CD4-positive, alpha-beta T cell treated with Interleukin-12 subunit alpha and Interleukin-12 subunit beta, for 1 hour (primary cell): ENCODE measurements around the gene RNPEPL1.
A peak's percentile ranks its signal among the peaks of the same experiment; 100 is the strongest.

Experiments
- DNase-seq: peaks from one replicate; pipeline ENCODE4 v3.0.0-alpha.2; 2020

The RNPEPL1 gene

DNA sequence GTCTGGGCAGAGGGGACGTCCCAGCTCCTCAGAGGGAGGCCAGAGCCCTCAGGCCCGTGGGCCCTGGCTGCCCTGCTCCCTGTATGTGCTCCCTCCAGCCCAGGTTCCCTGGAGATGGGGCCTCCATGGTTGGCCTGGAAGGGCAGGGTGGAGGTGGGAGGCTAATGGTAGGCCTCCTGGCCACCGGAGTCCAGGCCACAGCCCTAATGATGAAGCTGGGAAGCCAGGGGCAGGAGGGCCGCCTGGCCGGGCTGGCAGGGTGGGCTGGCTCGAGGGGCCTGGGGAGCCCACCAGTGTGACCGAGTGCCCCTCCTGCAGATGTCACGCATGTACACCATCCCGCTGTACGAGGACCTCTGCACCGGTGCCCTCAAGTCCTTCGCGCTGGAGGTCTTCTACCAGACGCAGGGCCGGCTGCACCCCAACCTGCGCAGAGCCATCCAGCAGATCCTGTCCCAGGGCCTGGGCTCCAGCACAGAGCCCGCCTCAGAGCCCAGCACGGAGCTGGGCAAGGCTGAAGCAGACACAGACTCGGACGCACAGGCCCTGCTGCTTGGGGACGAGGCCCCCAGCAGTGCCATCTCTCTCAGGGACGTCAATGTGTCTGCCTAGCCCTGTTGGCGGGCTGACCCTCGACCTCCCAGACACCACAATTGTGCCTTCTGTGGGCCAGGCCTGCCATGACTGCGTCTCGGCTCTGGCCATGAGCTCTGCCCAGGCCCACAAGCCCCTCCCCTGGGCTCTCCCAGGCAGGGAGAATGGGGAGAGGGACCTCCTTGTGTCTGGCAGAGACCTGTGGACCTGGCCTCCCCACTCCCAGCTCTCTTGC, 9.2 kb downstream of the RNPEPL1 start:
- no peak for DNase-seq

DNA sequence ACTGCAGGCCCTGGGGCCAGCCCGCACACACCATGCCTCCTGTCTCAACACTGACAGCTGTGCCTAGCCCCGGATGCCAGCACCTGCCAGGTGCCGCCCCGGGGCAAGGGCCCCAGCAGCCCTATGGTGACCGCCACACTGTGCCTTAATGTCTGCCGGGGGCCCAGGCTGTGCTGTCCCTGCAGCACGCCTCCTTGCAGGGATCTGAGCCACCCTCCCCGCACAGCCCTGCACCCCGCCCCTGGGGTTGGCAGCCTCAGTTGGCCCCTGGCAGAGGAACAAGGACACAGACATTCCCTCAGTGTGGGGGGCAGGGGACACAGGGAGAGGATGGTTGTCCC, 9.8 kb downstream of the RNPEPL1 start:
- DNase-seq = no peak

DNA sequence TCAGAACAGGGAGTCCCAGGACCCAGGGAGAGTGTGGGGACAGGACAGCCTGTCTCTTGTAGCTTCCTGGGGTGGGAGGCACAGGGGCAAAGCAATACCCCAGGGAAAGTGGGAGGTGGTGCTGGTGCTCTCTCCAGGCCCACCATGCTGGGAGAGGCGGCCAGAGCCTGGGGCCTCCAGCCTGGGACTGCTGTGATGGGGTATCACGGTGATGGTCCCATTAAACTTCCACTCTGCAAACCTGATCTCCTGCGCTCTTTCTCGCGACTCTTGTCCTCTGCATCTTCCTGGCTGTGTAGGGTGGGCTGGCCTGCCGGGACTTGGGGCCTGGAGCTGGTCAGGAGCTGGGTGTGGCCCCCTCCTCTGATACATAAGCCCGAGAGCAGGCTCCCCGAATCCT, 10.2 kb downstream of the RNPEPL1 start:
- DNase-seq = no peak

DNA sequence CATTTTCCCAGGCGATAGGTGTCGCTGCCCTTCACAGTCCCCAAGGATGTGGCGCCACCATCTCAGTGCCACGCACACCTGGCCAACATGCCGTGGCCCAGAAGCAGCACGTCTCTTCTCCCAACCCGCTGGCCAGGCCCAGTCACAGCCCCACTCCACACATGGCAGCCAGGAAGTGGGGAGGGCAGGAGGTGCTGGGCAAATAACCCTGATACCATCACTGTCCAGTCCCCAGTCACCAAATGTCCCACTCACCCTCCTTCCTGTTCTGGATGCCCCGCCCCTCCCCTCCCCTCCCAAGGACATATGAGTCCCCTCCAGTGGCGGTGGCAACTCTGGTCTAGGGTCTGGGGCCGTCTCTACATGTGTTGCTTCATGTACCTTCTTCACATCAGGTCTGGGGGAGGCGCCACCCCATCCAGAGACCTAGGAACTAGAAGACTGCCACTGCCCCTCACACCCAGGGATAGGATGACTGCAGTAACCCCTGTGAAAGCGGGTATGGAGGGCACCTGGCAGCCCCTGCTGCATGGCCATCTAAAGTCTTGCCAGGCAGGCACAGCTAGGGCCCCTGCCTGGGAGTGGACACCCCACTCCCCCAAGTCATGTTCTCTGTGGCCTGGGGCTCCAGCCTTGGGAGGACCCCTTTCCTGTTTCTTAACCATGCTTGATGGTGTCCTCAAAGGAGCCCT, 10.9 kb downstream of the RNPEPL1 start:
- no peak for DNase-seq

DNA sequence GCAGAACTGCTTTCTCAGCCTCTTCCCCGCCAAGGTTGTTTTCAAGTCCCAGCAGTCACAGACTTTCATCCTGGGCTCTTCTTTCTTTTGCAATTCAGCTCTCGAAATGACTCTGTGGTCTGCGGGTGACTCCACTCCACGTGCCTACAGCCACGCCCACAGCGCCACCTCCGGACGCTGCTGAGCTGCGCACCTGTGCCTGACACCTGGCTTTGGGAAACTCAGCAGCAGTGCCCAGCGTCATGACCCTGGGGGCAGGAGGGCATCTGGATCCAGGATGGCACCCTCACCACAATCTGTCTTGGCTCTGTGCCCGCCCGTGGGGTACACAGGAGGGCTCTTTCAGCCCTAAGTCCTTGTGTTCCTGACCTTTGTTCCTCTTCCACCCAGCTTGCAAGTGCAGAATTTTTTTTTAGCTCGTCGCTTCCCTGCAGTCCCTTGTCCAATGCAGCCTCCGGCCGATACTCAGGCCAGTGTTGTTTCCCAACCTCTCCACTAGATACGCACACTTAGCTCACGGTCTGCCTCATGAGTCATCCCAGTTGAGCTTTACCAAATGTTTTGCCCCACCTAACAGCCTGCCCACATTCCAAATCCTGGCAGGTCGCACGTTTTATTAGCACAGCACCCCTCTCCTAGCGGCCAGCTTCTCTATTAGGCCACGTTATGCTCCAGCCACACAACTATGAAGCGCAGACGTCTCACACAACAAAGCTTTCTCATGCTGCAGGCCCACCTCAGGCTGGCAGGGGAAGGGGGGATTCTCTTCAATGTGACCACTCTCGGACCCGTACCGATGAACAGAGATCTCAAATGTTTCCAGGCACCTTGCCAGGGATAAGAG, 11.7 kb downstream of the RNPEPL1 start:
- DNase-seq = peak; percentile 86

DNA sequence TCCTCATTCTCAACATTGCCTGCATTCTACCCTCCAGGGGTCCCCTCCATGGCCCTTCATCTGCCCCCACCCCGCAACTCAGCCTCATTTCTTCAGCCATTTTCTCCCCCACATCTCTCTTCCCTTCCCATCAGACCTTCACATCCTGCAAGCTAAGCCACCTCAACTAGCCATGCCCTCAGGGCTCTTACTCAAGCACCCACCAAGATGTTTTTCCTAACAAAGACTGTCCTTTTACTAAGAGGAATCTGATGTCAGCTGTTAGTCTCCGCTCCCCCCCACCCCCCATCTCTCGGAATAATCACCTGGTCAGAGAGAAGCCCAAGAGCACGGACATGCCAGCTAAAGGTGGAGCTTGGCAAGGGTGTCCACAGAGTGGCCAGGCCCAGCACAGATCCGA, 13.5 kb downstream of the RNPEPL1 start:
- no peak for DNase-seq

DNA sequence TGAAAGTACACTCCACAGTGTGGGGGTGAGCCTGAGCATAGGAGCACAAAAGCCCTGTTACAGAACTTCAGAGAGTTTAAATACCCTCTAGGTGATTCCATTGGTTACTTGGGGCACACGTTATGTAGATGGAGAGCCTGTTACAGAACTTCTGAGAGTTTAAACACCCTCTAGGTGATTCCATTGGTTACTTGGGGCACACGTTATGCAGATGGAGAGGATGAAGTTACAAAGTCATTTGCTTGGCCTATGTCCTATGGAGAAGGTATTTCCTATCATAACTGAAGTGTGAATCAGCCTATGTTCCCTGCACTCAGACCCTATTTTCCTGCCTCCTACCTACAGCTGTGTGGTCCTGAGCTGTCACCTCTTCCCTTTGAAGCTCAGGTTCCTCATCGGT, 14.5 kb downstream of the RNPEPL1 start:
- DNase-seq = no peak

DNA sequence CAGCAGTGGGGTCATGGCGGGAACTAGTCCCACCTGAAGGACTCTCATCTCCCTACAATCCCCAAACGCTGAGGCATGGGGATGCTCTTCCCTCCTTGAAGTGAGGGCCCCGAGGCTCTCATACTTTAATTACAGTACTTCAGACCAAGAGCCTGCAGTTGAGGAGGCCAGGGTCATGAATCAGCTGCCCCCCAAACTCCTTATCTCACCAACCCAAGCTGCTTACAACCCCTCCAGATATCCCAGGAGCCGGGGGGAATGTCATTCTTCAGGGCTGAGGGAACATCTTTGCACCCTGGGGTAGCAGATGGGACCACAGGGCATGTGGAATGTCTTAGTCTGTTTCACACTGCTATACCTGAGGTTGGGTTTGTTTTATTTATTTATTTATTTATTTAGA, 15.5 kb downstream of the RNPEPL1 start:
- DNase-seq = no peak

DNA sequence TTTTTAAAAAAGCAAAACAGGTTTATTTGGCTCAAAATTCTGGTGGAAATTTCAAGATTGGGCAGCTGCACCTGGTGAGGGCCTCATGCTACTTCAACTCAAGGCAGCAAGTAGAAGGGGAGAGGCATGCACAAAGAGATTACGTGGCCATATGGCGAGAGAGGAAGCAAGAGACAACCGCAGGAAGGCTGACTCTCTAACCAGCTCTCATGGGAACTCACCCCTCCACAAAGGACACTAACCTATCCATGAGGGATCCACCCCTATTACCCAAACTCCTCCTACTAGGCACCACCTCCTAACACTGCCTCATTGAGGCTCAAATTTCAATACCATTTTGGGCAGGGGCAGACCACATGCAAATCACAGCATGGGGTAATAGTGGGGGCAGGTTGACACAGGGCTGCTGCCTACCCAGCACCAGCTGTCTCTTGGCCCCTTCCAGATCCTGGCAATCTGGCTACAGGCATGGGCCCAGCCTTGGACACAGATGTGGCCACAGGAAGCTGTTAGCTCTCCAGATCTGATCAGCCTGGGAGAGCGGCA, 16.3 kb downstream of the RNPEPL1 start:
- DNase-seq = peak; percentile 18

DNA sequence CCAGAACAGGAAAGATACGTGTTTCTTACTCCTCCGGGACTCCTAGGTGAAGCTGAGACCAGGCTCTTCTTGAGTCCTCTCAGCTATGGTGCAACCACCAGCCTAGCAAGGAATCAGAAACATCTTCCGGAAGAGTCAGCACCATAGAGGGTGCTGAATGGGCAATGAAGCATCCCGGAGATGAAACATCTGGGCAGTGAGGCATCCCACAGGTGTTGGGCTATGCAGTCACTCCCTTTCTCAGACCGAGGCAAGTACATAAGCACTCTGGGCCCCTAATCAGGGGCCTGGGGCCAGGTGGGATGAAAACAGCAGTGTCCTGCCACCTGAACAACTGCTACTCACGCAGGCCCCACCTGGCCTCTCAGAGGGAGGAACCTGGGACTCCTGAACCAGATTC, 16.8 kb downstream of the RNPEPL1 start:
- DNase-seq = no peak

DNA sequence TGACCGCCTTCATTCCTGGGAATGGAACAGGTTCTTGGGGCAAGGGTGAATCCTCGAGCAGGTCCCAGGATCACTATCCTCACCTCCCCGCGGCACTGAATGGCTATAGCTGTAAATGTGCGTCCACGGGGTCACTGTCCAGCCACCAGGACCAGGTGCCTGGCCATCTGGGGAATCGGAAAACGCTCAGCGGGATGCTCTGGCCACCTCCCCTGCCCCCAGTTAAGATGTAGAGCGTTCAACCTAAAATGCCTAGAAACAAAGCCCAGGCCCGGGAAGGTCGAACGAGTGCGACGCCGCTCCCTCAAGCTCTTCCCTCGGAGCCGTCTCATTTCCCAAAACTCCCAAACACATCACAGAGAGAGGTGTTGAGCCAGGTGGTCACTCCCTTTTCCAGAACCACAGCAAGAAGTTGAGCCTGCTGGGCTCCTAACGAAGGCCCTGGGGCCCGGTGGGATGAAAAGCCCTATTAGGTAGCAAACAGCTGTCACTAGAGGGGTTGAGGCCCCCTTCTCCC, 17.5 kb downstream of the RNPEPL1 start:
- no peak for DNase-seq

DNA sequence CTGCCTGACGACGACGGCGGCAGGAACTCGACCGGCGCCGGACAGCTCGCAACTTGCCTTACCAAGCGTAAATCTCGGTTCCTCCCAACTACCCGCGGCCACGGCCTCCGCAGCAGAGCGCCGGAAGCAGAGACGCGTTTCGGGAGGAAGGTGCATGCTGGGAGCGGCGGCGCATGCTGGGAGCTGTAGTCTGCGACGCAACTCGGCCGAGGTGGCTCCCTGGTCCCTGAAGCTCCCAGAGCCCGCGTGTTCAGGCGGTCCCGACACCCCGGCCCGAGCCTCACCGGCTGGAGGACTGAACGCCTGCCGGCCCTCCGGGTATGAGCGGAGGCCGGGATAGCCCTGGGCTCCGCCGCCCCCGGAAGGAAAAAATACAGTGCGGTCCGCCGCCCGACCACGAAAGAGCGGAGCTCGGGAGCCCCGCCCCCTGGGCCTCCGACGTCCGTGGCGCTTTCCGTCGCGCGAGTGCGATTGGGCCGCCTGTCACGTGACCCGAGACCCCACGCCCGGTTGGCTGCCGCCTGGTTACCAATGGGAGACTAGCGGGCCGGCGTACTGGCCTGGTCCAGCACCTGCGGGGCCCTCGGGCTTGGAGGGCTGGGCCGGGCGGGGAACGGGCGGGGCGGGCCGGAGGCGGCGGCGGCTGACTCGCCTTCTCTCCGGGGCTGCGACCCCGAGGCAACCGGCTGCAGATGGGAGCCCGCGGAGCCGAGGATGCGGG, 18.1 kb downstream of the RNPEPL1 start, which contains the start of gene CAPN10:
TSS of gene CAPN10 (plus strand) at position 537 of the 721 bp plus-strand sequence. CDS start at position 715, 178 bp downstream.
- peak; percentile 96 for DNase-seq

DNA sequence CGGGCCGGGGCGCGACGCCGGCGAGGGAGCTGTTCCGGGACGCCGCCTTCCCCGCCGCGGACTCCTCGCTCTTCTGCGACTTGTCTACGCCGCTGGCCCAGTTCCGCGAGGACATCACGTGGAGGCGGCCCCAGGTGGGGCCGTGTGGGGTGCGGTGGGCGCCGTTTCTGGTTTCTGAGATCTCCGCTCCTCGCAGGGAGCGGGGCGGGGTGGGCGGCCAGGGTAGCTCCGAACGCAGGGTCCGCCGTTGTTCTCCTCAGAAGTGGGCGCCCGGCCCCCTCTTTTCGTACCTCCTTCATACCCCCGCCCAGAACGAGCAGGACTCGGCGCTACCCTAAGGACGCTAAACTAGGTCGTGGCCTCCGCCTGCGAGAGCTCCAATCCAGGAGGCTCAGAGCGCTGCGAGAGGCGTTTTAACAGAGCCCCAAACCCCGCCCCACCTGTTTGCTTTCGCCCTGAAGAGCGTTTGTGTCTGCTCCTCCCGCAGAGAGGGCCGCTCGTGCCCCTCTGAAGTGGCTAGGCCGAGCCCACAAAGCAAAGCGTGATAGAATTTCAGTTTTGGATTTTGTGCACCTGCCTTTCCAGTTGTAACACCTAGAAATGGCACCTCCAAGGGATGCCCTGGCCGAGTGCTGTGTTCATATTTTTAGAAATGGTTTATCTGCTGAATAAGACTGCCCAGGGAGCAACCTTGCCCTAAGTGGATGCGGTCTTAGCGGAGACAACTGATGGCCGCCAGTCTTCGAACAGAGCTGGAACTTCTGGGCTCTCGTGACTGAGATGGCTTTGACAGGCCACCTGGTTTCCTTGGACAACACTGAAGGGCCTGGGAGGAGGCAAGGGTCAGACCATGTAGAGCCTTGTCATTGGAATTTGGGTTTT, 18.9 kb downstream of the RNPEPL1 start:
- peak; percentile 58 for DNase-seq

DNA sequence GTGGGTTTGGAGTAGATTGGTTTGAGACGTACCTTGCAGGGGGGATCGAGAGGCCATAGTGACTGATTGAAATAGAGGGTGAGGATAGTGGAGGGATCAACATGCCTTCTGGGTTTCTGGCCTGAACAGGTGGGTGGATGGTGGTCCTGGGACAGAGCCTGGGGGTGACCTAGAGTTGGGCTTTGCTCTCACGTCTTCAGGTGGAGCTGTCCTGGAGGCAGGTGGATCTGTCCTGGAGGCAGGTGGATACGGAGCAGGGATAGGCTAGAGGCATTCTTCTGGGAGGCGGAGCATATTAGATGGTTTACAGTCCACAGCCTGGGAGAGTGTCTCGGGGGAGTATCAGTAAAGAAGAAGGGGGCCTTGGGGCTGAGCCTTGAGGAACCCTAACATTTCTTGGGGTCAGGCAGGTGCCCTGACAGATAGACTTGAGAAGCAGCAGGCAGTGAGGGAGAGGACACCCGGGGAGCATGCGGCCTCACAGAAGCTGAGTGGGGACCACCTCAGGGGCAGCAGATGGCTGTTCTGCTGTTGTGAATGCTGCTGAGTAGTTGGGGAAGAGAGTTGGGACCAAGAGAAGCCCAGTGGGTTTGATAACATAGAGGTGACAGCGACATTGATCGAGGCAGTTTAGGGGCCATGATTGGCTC, 19.8 kb downstream of the RNPEPL1 start:
- no peak for DNase-seq

DNA sequence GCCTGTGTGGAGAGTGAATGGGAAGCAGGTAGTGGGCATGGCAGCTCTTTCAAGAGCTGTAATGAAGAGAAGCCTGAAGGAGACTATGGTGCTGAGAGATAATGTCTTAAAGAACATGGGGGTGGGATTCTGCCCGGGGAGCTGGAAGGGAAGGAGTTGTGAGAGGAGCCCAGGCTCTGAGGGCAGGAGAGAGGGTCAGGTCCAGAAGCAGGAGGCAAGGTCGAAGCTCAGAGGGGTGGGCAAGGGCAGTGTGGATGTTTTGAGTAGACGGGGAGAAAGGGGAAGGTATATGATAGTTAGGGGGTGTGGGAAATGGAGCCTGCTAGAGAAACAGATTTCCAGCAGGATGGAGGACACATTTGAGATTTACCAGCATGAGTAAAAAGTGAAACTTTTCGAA, 20.4 kb downstream of the RNPEPL1 start:
- DNase-seq = no peak

DNA sequence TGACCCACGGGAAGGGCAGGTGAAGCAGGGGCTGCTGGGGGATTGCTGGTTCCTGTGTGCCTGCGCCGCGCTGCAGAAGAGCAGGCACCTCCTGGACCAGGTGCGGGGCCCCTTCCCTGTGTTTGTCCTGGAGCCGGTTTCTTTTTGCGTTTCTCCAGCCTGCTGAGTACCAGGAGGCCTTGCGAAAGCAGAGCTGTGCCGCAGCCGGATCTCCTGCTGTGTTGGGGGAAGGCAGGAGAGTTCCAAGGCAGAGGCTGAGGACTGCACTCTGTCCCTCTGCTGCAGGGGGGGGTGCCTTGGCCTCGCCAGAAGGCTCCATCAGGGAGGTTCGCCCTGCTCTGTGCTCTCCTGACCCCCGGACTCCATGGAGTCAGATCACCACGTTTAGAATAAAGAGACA, 21.1 kb downstream of the RNPEPL1 start:
- no peak for DNase-seq

DNA sequence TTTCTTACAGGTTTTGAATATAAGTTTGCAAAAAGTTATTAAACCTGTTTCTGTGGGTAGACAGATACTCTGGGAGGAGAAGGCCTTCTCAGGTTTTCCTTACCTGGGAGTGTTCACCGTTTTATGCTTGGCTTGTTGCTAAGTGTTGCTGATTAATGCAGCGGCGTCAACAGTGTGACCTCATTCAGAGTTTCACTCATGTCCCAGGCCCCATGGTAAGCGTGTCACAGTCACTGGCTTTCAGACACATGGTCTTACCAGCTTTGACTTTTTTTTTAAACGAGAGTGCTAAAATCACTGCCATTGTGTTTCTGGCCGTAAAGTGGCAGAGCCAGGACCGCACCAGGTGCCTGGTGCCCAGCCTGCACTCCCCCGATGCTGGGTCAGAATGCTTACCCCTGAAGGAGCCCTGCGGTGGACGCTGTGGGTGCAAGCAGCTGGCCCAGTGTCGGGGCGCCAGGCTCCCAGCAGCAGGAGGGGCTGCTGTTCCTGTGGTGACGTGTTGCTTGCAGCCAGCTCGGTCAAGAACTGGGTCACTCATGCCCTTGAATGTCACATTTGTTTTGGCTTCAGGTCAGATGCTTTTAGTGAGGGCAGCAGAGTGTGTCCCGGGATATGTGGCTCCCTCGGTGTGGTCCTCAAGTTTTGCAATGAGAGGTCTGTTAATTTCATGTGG, 21.7 kb downstream of the RNPEPL1 start:
- no peak for DNase-seq

DNA sequence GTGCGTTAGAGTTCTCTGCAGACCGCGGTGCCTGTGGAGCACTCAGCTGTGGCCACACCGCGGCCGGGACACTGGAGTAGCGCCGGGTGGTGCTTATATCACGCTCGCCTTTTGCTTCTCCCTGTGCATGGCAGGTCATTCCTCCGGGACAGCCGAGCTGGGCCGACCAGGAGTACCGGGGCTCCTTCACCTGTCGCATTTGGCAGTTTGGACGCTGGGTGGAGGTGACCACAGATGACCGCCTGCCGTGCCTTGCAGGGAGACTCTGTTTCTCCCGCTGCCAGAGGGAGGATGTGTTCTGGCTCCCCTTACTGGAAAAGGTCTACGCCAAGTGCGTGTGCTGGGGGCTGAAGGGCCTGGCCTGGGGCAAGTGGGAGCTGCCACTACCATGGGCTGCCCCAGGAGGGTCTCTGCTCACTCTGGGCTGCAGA, 22.4 kb downstream of the RNPEPL1 start:
- no peak for DNase-seq

DNA sequence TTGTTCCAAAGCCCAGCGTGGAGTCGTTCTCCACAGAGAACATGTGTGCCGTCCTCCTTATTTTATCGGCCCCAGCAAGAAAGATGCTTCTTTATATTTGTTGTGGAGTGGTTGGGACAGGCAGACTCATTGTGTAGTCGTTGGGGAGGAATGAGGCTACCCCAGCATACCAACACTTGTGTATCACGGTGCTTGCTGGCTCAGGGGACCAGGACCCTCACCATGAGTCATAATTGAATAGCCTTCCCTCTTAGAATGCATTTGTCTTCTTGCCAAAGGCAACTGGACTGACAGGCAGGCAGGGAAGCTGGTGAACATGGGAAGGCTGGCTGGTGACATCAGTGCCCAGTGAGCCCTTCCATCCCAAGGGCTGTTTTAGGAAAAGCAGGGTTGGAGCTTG, 22.9 kb downstream of the RNPEPL1 start:
- DNase-seq = no peak

DNA sequence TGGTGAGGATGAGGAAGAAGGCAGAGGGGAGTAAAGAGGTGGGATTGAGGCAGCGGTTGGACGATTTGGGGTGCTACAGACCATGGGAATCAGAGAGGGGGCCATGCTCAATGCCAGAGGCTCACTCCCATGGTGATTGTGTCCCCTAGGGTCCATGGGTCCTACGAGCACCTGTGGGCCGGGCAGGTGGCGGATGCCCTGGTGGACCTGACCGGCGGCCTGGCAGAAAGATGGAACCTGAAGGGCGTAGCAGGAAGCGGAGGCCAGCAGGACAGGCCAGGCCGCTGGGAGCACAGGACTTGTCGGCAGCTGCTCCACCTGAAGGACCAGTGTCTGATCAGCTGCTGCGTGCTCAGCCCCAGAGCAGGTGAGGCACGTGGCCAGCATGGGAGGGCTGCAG, 23.5 kb downstream of the RNPEPL1 start:
- no peak for DNase-seq
